ENCODE measurements around the gene CEP104.

CEP104 gene

GRCh38 chr1:3868464-3869006, 11.5 kb upstream of the CEP104 start:
- no peak for DNase-seq (ENCODE audit: low spot score)

GRCh38 chr1:3865606-3866160, 8.7 kb upstream of the CEP104 start:
- no peak for DNase-seq (ENCODE audit: low spot score)

- no peak for DNase-seq (ENCODE audit: low spot score)
These were observed 7.9 kb upstream of the CEP104 start for GRCh38 chr1:3864884-3865283.

DNA sequence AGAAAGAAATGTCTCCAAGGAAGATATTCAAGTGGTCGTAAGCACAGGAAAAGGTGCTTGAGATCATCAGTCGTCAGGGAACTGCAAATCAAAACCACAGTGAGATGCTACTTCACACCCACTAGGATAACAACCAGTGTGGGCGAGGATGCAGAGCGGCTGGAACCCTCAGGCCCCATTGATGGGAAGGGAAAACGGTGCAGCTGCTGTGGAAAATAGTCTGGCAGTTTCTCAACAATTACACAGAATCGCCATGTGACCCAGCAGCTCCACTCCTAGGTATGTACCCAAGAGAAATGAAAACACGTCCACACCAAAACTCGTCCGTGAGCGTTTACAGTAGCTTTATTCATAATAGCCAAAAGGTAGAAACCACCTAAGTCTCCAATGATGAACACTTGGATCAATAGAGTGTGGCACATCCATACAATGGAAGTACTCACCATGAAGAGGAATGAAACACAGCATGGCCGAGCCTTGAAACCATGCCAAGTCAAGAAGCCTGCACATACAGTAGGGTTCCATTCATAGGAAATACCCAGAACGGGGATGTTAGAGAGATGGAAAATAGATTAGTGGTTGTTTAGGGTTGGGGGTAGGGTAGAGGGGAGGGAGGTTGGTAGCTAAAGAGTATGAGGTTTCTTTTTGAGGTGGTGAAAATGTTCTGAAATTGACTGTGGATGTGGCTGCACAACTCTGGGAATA, 6.4 kb upstream of the CEP104 start:
- no peak for DNase-seq (ENCODE audit: low spot score)

DNA sequence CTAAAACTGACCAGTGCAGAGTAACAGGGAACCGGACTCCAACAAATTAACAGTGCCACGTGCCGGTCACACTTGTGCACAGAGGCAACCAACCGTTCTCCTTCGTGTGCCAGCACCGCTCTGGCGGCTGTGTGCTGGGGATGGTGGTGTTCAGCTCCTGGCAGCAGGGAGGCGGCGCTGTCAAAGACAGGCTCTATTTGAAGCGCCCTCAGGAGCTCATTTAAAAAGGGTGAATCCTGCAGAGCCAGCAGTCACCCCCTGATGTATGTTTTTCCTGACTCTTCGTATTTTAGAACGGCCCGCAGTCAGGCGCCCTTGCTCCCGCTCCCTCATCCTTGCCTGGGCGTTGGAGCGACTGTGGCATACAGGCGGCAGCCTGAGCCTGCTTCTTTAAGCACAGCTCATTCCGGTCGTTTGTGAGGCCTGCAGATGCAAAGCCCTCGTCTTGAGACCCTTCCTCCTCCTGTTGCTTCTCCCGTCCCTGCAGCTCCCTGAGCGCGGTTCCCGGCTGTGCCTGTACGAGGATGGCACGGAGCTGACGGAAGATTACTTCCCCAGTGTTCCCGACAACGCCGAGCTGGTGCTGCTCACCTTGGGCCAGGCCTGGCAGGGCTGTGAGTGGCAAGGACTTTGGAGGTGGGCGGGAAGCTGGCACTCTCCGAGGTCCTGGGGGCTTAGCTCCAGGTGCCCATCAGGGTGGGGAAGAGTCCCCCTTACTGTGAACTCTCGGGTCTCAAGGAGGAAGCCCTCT, 1.4 kb upstream of the CEP104 start:
- peak; percentile 68 for DNase-seq (ENCODE audit: low spot score)

DNA sequence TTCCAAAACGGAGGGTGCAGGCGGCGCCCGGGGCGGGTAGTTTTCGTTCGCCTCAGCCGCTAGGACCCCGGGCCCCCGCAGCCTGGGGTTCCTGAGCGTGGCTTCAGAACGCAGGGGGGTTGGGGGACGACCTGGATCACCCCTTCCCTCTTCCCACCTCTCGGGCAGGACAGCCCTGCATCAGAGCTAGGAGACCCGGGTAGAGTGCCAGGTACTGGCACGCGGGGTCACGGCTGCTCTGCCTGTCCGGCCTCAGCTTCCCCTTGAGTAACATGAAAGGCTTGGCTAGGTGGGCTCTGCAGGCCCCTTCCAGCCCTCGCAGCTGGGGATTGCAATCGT, 749 bp upstream of the CEP104 start:
- no peak for DNase-seq (ENCODE audit: low spot score)

DNA sequence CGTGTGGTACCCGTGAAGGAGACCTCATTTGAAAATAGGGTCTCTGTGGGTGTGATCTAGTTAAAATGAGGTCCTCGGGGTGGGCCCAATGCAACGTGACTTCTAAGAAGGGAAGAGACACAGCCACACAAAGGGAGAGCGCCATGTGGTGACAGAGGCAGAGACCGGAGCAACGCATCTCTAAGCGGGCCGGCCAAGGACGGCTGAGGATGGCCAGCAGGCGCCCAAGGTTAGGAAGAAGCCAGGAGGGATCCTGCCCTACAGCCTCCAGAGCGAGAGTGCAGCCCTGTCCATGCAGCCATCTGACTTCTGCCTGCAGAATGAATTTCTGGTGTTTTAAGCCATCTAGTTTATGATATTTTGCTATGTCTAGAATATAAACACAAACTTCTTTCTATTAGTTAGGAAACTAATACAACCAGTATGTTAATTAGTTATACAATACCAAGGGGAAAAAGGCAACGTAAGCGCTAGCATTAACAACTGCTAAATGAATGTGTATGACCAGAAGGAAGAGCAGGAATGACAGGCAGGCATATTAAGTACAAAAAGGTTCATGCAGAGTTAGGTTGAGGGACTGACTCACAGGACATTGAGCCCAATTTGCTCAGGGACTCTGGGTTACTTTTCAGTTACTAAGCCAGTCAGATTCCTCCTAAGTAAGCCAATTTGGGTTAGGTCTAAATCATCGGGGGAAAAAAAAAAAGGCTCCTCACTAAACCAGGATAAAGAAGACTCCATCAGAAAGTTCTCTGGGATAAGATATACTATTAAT, 4.1 kb downstream of the CEP104 start:
- no peak for DNase-seq (ENCODE audit: low spot score)

- DNase-seq (ENCODE audit: low spot score) = no peak
These were observed 4.9 kb downstream of the CEP104 start for GRCh38 chr1:3852091-3852490.

DNA sequence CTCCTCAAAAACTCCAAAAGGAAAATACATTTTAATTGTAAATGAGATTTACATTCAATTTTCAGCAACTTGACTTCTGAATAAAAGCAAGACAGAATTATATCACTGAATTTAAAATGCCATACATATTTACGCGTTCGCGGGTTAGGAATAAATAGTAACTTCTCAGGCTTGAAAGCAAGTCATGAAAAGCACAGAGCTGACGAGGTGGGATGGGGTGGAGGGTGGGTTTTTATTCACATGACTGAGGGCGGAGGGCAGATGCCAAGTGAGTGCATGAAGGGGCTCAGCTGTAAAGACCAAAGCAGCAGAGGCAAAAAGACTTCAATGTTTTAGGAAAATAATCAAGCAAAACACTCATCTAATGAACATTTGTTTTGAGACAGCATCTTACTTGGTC, 5.7 kb downstream of the CEP104 start:
- no peak for DNase-seq (ENCODE audit: low spot score)

- DNase-seq (ENCODE audit: low spot score) = no peak
These were observed 6.2 kb downstream of the CEP104 start for GRCh38 chr1:3850857-3851256.

- DNase-seq (ENCODE audit: low spot score) = no peak
These were observed 9.9 kb downstream of the CEP104 start for GRCh38 chr1:3847081-3847480.

DNA sequence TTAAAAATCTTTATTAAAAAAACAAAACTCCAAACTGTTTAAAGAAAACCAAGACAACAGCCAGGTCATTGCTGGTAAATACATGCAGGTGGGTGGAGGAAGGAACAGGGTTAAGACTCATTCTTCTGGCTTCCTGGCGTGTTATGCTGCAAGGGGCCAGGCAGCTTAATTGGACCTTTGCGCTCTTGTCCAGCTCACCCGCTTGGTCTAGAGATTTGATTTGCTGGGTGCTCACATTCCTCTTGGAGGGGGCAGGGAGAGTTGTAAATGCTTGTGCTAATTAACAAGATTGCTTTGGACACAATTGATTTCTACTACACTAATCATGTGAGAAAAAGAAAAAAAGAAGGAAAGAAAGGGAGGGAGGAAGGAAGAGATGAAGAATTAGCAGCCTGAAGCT, 10.5 kb downstream of the CEP104 start:
- DNase-seq (ENCODE audit: low spot score) = no peak

- no peak for DNase-seq (ENCODE audit: low spot score)
These were observed 14.1 kb downstream of the CEP104 start for GRCh38 chr1:3842912-3843311.

DNA sequence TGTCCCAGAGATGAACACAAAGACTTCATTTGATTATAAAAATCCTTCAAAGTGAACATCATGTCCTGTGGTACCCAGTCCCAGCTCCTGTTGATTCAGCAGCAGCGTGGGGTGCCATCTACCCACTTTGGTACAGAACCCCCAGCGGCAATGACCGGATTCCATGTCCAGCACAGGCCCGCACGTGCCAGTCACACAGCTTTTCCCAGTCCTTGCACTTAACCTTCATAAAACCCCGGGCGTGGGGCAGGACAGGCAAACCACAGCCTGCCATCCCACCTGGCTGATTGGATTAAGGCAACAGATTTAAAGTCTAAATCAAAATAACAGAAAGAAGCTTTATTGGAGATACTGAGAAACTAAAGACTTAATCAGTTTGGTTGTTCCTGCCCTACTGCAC, 15.5 kb downstream of the CEP104 start:
- no peak for DNase-seq (ENCODE audit: low spot score)

GRCh38 chr1:3838788-3839187, 18.2 kb downstream of the CEP104 start:
- DNase-seq (ENCODE audit: low spot score) = no peak

DNA sequence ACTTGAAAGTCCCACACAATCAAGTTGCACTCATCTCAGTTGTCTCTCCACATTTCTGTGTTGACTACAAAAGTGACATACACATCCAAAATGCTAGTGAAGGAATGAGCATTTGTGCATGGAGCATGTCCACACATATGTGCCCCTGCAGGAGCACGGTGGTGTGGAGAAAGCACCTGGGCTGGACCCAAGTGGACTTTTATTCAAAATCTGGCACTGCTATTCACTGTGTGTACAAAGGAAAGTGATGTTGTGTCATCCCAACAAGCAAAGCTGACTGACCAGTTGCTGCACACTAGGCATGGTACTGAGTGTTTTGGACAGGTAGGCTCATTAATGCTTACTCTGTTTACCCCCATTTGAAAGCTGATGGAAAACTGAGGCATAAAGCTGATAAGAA, 19.3 kb downstream of the CEP104 start:
- DNase-seq (ENCODE audit: low spot score) = no peak

DNA sequence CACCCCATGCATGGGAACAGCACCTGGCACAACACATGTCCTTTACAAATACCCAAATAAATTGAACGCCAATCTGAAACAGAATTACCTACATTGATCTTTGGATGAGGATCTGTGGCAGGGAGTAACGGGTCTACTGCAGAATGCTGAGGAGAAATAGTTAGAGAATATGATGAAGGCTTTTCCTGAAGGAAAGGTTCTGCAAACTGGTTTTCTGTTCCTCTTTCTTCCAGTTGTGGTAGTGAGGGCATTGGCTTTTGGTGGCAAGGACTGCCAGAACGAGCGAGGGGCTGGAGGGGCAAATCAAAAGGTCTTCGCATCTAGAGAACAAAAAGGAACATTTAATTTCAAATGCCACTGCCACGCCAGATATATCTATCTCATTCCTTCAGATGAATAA, 19.8 kb downstream of the CEP104 start:
- no peak for DNase-seq (ENCODE audit: low spot score)

GRCh38 chr1:3836421-3836820, 20.6 kb downstream of the CEP104 start:
- DNase-seq (ENCODE audit: low spot score) = peak; percentile 93

- no peak for DNase-seq (ENCODE audit: low spot score)
These were observed 22.3 kb downstream of the CEP104 start for GRCh38 chr1:3834701-3835100.

GRCh38 chr1:3831689-3832088, 25.3 kb downstream of the CEP104 start:
- no peak for DNase-seq (ENCODE audit: low spot score)

DNA sequence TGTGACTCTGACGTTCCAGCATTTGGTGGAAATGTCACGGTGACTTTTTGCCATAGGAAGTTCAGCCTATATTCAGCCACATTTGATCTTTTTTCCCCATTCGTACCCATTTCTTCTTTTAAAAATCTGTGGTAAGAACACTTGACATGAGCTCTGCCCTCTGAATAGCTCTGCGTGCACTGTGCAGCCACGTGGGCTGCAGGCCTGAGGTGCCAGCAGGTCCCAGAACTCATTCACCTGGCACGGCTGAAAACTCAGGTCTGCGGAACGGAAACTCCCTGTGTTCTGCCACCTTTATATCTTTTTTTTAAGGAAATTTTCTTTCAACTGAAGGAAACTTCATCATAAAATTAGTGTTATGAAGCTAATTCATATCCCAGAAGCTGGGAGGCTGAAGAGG, 28.6 kb downstream of the CEP104 start:
- DNase-seq (ENCODE audit: low spot score) = no peak

- DNase-seq (ENCODE audit: low spot score) = no peak
These were observed 29.2 kb downstream of the CEP104 start for GRCh38 chr1:3827813-3828307.
